GM18508 (cell line): ENCODE measurements around the gene AIMP1.

Experiments
- ATAC-seq: cut with Tn5 transposase; IDR thresholded peaks from one replicate; pipeline ENCODE4 v1.9.1; 2021; ENCODE audit warnings: moderate number of reproducible peaks; ENCODE audit not compliant: insufficient read depth, unreplicated experiment

Gene AIMP1

DNA sequence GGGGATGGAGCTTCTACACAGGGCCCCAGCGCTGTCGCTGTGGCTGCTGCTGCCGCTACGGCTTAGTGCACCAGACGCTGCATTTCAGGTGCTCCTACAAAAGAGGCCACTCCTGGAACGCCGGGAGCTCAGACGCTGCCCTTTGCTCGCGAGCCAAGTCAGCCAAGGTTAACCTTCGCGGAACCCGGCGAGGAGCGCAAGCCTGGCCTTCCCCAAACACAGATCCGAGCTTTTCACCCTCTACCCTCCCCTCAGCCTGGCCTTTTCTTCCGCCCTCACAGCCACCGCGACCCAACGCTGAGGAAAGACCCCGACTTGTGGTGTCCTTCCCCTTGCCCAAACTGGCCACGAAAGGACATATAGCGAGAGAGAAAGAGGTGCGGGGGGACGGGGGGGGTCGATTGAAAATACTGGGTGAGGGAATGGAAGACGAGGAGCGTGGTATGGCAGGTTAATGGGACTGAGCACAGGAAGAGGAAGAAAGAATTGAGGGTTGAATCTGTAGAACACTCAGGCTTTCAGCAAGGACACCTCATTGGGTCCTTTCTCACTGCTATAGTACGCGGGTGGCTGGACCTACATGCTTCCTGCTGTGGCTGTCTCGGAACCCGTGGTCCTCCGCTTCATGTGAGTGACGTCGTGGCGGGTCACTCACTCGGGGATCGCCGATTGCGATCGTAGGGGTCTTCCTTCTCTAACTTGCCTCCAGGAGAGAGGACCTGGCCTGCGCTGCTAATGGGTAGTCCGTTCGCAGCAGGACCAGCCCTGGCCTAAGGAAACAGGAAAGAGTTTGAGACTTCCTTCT, at the start of gene AIMP1, which contains the start of gene TBCK:
Gene AIMP1 (plus strand): TSS at position 583 of the 805 bp plus-strand sequence. CDS start 8,460 bp downstream, outside the sequence.
Gene TBCK (minus strand): TSS at position 242 of the 805 bp plus-strand sequence. CDS start 7,249 bp downstream, outside the sequence.
- peak; percentile 73 for ATAC-seq

DNA sequence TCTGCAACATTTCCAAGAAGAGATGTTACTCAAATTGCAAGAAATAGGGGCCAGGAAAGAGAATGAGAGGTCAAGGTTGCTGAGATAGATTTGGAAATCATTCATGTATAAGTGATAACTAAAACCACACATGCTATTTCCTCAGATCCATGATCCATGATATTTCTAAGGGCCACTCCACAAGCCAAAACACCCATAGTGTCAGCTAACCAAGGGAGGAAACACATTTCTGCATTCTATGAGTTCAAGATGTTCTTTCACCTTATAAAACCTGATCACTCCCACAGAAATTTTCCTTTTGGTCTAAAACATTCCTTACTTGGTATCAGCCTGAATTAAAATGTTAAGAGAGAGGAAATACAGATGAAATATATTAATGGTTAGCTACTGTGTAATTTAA, 47.6 kb upstream of the AIMP1 start:
- no peak for ATAC-seq

DNA sequence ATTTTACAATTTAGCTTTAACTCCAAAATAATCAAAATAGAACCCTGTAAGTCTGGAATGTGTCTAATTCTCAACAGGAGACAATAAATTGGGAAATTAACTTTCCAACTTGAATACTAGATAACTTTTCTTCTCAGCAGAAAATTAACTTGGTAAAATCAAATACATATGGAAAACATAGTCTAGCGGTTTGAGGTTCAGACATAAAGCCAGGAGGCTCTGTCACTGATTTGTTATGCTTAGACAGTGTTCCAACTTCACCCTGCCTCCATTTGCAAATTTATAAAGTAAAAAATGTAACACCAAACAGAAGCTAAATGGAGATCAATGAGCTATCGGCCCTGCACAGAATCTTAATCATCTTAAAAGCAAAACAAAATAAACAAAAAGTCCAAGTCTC, 46.6 kb upstream of the AIMP1 start:
- ATAC-seq: no peak

DNA sequence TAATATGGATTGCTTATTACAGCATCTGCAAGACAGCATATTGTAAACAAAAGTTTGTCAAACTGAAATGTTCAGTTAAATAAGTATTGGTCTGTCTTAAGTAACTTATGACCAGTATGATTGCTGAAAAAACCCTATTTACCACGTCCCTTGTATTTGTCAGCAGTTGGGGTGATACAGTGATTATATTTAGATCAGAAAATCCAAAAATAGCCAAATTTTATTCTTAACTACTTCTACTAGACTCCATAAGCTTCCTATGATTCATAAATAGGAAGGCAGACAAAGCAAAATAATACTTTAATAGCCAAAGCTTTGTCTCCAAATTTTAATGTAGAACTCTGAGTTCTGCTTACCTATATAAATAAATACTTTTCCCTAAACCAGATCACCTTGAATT, 45.6 kb upstream of the AIMP1 start:
- ATAC-seq: no peak

DNA sequence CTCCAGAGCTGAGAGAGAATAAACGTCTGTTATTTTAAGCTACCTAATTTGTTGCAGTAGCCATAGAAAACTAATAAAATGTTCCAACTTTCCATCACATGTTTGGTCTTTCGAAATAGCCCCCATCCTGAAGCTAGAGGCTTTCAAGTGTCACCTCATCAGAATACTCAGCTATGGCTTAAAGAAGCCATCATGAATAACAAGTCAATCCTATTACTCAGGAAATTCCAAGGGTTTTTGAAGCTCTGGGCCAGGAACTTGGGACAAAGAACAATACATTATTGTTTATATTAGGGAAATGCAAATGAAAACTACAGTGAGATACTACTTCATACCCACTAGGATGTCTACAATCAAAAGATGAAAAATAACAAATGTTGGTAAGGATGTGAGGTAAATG, 42.5 kb upstream of the AIMP1 start:
- ATAC-seq: no peak

DNA sequence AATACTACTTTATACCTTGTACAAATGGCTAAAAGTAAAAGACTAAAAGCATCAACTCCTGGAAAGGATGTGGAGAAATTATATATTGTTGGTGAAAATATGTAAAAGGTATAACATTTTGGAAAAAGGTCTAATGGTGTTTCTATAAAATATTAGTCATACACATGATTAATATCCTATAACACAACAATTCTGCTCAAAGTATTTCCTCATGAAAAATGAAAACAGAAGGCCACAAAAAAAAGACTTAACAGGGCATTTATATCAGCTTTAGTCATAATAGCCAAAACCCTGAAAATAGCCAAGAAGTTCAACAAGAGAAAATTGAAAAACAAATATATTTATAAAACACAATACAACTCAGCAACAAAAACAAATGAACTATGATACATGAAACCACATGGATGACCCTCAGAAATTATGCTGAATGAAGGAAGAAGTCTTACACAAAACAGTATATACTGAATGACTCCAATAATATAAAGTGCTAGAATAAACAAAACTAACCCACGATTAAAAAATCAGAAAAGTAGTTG, 39.1 kb upstream of the AIMP1 start:
- ATAC-seq: no peak

DNA sequence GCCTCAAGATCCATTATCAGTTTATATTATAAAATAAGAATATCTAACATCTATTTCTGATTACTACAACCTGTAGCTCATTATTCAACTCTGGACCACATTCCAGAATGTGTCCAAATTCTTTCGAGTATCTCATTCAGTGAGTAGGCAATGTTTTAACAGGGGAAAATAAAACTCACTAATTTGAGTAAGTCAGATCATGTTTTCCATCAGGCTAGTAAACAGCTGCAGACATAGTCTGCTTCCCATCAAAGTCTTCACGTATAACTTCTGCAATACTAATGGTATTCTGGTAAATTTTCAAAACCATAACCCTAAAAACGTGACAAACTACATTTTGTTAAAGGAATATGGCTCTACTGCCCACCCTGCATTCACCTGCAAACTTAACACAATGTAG, 32.1 kb upstream of the AIMP1 start:
- no peak for ATAC-seq

DNA sequence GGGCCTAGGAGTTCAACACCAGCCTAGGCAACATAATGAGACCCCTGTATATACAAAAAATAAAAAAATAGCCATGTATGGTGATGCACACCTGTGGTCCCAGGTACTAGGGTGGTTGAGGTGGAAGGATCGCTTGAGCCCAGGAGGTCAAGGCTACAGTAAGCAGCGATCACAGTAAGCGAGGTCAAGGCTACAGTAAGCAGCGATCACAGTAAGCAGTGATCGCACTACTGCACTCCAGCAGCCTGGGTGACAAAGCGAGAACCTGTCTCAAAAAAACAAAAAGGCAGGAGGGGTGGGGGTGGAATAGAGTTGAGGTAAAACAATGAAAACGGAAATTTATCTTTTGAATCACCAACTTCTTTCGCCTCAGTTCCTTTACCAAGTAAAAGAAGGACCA, 29.7 kb upstream of the AIMP1 start:
- no peak for ATAC-seq

DNA sequence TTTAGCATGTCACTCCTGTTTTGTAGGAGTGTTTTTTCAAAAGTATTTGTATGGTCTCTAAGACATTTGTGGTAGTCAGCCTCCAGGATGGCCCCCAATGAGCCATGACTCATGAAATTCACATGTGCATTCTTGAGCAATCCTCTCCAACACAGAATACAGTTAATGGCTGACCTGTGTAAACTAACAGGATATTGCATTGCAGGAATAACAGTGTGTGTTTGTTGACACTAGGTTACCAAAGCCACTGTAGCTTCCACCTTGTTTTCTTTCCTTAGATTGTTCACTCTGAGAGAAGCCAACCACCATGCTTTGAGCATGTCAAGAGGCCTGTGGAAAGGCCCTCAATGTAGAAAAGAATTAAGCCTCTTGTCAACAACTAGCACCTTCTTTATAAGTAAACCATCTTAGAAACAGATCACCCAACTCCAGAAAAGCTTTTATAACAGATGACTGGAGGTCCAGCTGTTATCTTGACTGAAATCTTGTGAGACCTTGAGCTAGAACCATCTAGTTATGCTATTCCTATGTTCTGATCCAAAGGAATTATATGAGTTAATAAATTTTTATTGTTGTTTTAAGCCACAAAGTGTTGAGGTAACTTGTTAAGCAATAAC, 28.9 kb upstream of the AIMP1 start:
- ATAC-seq: no peak

DNA sequence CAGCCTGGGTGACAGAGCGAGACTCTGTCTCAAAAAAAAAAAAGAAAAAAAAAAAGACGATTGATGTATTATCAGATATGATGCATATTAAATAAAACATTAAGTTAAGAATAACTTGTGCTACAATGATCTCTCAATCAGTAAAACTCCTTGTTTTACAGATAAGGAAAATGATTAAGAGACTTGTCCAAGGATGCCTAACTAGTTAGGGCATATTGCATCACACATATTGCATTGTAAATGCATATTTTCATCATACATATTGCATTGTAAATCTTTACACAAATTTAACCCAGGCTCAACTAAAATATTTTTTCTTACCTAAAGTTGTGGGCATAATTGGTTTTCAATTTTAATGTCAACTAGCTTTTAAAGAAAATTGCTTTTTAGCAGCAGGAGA, 26.6 kb upstream of the AIMP1 start:
- ATAC-seq: no peak

DNA sequence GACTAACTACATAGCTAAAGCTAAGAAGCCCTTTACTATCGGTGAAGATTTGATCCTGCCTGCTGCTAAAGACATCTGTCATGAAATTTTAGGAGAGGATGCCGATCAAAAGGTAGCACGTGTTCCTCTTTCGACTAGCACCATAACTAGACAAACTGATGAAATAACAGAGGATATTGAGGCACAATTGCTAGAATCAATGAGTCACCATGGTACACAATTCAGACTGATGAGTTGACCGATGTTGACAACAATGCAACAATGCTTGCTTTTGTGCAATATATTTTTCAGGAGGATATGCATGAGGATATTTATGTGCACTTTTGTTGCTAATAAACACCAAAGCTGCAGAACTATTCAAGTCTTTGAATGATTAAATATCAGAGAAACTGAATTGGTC, 24.7 kb upstream of the AIMP1 start:
- no peak for ATAC-seq

DNA sequence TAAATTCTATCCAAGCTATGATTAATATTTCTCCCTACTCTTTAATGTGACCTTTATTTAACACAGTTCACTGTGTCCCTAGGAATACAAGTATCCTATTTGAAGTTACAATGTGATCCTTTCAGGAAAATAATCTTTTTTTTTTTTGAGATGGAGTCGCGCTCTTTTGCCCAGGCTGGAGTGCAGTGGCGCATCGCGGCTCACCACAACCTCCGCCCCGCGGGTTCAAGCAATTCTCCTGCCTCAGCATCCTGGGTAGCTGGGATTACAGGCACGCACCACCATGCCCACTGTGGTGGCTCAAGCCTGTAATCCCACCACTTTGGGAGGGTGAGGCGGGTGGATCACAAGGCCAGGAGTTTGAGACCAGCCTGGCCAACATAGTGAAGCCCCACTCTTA, 22.3 kb upstream of the AIMP1 start:
- ATAC-seq: no peak

DNA sequence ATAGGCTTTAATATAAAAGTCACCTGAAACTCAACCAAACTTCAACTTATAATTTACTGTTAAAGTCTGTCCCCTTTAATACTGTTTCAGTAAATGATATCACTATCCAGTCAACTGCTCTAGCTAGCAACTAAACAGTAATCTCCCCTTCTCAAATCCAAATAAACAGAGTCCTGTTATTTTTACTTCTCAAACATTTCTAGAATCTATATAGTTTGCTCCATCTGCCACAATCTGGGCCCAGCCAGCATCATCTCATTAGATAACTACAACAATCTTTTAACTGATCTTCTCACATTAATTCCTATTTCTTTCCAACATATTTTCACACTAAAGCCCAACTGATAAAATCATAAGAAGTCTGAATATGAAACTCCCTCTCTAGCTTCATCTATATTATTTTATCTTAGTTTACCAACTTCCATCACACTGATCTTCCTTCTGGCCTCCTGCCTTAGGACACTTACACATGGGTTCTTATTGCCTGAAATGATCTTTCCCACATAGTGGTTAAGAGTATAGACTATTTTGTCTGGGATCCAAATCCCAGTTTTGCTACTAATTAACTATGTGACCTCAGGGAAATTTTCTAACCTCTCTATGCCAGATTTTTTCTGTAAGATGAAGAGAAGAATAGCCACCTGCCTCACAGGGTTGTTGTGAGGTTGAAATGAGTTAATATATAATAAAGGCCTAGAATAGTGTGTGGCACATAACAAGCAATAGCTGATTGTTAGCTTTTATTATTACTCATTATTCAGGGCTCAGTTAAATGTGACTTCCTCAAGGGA, 18.9 kb upstream of the AIMP1 start:
- ATAC-seq: no peak

DNA sequence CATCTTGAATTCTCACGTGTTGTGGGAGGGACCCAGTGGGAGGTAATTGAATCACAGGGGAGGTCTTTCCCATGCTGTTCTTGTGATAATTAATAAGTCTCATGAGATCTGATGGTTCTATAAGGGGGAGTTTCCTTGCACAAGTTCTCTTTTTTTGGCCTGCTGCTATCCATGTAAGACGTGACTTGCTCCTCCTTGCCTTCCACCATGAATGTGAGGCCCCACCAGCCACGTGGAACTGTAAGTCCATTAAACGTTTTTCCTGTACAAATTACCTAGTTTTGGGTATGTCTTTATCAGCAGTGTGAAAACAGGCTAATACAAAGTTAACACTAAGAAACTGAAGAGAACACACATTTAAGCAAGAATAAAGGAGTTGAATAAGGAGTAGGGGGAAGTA, 16.4 kb upstream of the AIMP1 start:
- ATAC-seq: no peak

DNA sequence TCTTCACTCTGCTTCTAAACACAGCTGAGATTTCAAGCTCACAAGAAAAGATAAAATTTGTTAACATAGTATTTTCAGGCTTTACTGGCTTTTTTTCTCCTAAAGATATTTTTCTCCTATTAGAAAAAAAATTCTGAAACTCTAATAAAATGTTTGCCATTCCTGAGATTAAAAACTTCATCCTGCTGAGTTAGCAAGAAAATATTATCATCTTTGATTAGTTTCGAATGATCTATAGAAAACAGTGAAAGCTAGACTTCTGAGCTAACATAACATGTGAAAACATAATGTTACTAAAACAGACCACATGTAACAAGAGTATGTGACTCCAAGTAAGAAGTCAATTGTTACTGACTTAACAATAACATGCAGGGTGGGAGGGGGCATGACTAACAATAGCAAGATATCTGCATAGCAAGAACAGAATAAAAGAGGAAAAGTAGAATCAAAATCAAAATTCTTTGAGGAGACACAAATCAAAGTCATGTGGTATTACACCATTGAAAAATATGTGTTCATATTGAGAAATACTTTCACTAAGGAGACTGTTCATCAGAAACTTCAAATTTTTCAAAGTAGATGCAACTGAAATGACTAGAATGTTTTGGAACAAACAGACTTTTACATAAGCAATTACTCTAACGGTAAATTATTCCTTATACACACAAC, 14.8 kb upstream of the AIMP1 start:
- ATAC-seq: no peak

DNA sequence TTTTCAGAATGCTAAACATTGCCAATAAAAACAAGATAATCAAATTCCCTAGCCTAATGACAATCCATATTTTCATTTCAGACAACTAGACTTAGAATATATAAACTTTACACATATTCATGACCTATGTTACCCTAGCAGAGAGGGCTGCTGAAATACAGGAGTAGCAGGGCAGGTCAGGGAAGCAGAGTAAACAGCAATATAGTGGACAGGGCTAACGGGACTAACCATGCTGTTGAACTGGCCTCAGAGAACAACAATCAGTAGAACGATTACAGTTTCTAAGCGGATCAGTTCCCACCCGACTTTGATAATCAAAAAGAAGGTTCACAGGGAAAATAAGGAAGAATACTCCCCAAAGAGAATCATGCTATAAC, 14.3 kb upstream of the AIMP1 start:
- ATAC-seq: no peak

DNA sequence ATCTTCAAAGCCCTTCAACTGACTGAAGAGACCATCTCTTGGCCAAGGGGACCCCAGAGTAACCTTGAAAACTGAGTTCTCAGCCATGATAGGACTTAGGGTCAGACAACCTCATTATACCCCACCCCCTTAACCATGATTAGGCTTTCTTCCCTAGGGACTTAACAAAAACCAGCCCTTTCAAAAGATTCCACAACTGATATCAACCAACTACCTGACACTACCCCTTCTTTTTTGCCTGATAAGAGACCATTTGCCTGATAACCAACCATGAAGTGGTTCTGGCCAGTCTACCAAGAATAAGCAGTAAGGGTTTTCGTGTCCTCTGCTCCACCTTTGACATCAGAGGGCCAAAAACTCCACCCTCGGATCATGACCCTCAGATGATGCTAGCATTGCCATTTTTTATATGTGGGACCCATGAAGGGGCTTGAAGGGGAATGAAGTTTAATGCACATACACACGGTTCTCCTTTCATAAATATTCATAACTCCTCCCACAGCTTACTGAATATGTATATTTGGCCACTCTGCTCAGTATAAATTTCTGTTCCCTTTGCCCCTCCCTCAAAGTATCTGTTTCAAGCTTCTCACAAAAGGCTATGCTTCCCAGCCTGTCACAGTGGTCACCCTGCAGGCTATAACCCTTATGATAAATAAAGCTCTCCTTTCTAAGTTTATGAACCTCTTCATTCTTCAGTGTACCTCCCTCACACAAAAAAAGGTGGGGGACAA, 12.6 kb upstream of the AIMP1 start:
- no peak for ATAC-seq

DNA sequence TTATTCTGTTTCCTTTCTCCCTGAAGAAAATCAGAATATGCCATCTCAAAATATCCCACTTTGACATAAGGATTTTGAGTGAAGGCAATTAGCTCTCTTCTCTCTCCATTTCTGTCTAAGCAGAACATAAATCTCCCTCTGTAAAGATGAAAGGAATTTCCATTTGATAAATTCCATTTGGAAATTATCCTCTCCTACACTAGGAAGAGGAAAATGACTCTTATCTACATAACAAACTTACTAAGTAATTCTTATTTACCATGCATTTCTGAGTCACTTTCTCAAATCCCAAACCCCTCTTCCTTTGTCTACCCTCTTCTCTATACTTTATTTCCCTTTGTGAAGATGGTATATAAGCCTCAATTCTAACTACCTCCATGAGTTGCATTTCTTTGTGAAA, 11.7 kb upstream of the AIMP1 start:
- no peak for ATAC-seq

DNA sequence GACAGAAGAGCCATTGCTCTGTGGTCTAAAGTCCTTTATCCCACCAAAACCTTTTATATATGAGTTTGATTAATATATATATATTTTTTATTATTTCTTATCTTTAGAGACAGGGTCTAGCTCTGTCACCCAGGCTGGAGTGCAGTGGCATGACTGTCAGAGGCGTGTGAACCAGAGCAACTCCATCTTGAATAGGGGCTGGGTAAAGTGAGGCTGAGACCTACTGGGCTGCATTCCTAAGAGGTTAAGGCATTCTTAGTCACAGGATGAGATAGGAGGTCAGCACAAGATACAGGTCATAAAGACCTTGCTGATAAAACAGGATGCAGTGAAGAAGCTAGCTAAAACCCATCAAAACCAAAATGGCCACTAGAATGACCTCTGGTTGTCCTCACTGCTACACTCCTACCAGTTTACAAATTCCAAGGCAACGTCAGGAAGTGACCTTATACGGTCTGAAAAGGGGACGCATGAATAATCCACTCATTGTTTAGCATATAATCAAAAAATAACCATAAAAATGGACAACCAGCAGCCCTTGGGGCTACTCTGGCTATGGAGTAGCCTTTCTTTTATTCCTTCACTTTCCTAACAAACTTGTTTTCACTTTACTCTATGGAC, 10.8 kb upstream of the AIMP1 start:
- ATAC-seq: no peak
